Uterus (tissue), 4 donors: ENCODE measurements around the gene GMPR. TPM values are rescaled to one million over a fixed set of nuclear protein-coding genes. Genes with fewer than 3 reads are reported as not detected.
A peak's percentile ranks its signal among the peaks of the same experiment; 100 is the strongest.

Source experiments
- DNase-seq, 2 donors: peaks; one replicate each; pipeline ENCODE4 v3.0.0-alpha.2; 2019 to 2020
- H3K27ac ChIP-seq, 2 donors: fragments of 200-600 bp; sonication (generic); 1 replicate in 1 of 2; 2 replicates in 1 of 2; pipeline ENCODE4 v1.5.1; 2016 to 2018
- H3K27me3 ChIP-seq, 2 donors: fragments of 200-600 bp; sonication (generic); one replicate each; pipeline ENCODE4 v1.5.1; 2018 to 2019; ENCODE audit warnings: control low read depth in 1 of 2
- H3K36me3 ChIP-seq, 2 donors: fragments of 200-600 bp; sonication (generic); one replicate each; pipeline ENCODE4 v1.5.1; 2019; ENCODE audit warnings: control low read depth in 1 of 2
- H3K4me1 ChIP-seq, 2 donors: fragments of 200-600 bp; sonication (generic); one replicate each; pipeline ENCODE4 v1.5.1; 2018 to 2019; ENCODE audit warnings: control low read depth in 1 of 2
- H3K4me3 ChIP-seq, 2 donors: fragments of 200-600 bp; sonication (generic); 1 replicate in 1 of 2; 2 replicates in 1 of 2; pipeline ENCODE4 v1.5.1; 2018 to 2019; ENCODE audit warnings: mild to moderate bottlenecking in 1 of 2
- H3K9me3 ChIP-seq, 2 donors: fragments of 200-600 bp; sonication (generic); one replicate each; pipeline ENCODE4 v1.5.1; 2019; ENCODE audit warnings: control low read depth in 1 of 2
- POLR2A ChIP-seq, 2 donors: fragments of 450-650 bp; IDR thresholded peaks; one replicate each; pipeline ENCODE4 v1.6.1; 2016; ENCODE audit warnings: antibody characterized with exemption in 2 of 2, mild to moderate bottlenecking in 1 of 2, moderate library complexity in 1 of 2
- intact Hi-C: fragments of 100-400 bp; cut with DNase I; formaldehyde crosslinking; loops from one replicate; pipeline ENCODE4 v1.15.1; 2023; ENCODE audit warnings: low total_unique reads
- total RNA-seq, 4 donors: library from RNA; depleted of rRNA in 3 of 4; stranded (reverse); fragments of >200 nt in 3 of 4; gene quantifications; one replicate each; pipeline versions ENCODE4 v1.1.0 to v1.2.4, GENCODE V29; 2014 to 2023
- TF ChIP-seq, protein P1 (sequence below), 4 experiments: fragments of 200-600 bp in 2 of 4; fragments of 450-650 bp in 2 of 4; sonication (generic) in 2 of 4; IDR thresholded peaks; one replicate each; pipeline ENCODE4 v1.5.1; 2016 to 2019; ENCODE audit warnings: antibody characterized with exemption in 4 of 4, mild to moderate bottlenecking in 2 of 4, moderate library complexity in 1 of 4
- donor health status: DM: yes; HTN: yes; CAD: no.

Gene GMPR
- total RNA-seq, 4 donors from 2014 or later = 1.5 to 18.2 (median 10.6) TPM

DNA sequence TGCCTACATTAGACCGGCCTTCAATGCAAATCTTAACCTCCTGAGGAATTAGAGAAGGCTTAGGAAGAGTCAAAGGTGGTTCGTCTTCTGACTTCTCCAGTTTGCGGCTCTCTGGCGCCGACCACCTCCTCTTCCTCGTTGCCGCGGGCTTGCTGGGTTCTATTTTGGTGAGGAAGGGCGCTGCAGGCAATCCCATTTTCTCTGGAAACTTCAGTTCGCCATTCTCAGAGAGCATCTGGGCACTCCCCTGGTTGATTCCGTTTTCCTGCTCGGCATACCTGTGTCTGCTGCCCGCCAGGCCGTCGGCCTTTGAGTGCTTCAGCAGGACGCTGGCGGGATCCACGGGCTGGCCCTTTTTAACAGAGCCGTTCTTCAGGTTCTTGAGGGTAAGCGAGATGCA lies 67.9 kb downstream of the GMPR start:
- Histone ChIP-seq H3K27me3 (no peaks in the 10 kb centered on the region), H3K36me3 (no peaks in the 10 kb centered on the region), H3K4me1 (no peaks in the 10 kb centered on the region), H3K27ac (no peak overlapping the region), H3K9me3 (no peaks in the 10 kb centered on the region), H3K4me3 (no peak overlapping the region)
- no peak for DNase-seq
- no peak for TF ChIP-seq POLR2A (IDR thresholded peaks at IDR 0.05)
- TF ChIP-seq, protein P1, sequence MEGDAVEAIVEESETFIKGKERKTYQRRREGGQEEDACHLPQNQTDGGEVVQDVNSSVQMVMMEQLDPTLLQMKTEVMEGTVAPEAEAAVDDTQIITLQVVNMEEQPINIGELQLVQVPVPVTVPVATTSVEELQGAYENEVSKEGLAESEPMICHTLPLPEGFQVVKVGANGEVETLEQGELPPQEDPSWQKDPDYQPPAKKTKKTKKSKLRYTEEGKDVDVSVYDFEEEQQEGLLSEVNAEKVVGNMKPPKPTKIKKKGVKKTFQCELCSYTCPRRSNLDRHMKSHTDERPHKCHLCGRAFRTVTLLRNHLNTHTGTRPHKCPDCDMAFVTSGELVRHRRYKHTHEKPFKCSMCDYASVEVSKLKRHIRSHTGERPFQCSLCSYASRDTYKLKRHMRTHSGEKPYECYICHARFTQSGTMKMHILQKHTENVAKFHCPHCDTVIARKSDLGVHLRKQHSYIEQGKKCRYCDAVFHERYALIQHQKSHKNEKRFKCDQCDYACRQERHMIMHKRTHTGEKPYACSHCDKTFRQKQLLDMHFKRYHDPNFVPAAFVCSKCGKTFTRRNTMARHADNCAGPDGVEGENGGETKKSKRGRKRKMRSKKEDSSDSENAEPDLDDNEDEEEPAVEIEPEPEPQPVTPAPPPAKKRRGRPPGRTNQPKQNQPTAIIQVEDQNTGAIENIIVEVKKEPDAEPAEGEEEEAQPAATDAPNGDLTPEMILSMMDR (IDR thresholded peaks at IDR 0.05) = no peak
- intact Hi-C loops = no loop called here

DNA sequence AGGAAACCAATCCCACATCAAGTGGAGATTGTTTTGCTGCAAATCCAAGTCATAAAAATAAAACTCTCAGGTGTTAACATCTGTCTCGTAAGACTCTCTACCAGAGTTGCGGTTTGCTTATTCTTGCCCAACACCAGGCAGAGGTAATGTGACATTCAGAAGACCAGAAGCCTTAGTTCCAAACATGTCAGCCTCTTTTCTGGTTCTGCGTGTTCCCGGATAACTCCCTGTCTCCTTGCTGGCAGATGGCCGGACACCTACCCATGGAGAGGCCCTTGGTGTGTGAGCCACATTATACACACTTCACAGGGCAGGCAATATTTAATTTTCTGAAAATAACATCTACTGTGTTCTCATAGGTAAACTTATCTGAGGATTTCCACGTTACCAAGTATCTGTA lies 73.4 kb downstream of the GMPR start:
- intact Hi-C loops = loop anchor here (10.0 kb wide), 1 partner anchor 77 kb away; the partner anchor contains the start of gene GMPR
- H3K4me3 ChIP-seq = no peak overlapping the region

DNA sequence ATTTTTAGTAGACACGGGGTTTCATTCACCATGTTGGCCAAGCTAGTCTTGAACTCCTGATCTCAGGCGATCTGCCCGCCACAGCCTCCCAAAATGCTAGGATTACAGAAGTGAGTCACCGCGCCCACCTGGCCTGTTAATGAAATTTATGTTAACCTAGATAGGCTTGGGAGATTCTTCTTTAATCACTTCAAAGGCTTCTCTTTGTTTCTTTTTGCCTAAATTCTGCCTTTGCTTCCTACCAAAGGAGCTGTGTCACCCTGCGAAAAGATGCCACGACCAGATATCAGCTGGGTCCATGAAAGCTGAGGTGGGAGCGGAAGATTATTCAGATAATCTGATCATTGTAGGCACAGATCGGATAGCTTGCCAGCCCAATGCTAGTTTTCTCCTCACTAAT lies 75.3 kb downstream of the GMPR start:
- no peaks in the 10 kb centered on the region for H3K27me3 ChIP-seq
- no peak for DNase-seq
- H3K4me3 ChIP-seq = no peak overlapping the region
- intact Hi-C loops = loop anchor here (10.0 kb wide), 1 partner anchor 79 kb away; the partner anchor contains the start of gene GMPR
- H3K4me1 ChIP-seq = no peaks in the 10 kb centered on the region
- H3K9me3 ChIP-seq = no peaks in the 10 kb centered on the region
- no peak overlapping the region for H3K27ac ChIP-seq
- no peak for TF ChIP-seq POLR2A (IDR thresholded peaks at IDR 0.05)
- TF ChIP-seq, protein P1 (IDR thresholded peaks at IDR 0.05) = no peak
- no peaks in the 10 kb centered on the region for H3K36me3 ChIP-seq

More for the DNA sequence above, 73.4 kb downstream of the GMPR start:
- Histone ChIP-seq H3K27ac (no peak overlapping the region), H3K27me3 (no peaks in the 10 kb centered on the region), H3K36me3 (no peaks in the 10 kb centered on the region), H3K9me3 (no peaks in the 10 kb centered on the region), H3K4me1 (no peaks in the 10 kb centered on the region)
- no peak for DNase-seq
- no peak for TF ChIP-seq POLR2A (IDR thresholded peaks at IDR 0.05)
- TF ChIP-seq, protein P1 (IDR thresholded peaks at IDR 0.05) = no peak

DNA sequence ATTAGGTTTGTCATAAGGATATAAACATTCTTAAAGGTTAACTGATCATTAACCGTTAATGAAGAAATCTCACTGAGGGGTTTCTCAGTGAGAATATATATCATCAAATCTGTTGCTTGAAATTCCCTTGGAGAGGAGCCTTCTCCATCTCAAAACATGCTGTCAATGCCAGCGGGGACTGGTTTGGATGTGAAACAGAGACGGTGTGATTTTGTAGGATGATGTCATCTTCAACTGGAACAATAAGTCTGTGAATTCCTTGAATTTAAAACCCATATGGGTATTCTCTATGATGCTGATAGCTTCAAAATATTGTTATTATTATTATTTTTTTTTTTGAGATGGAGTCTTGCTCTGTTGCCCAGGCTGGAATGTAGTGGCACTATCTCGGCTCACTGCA lies 75.9 kb downstream of the GMPR start:
- H3K4me3 ChIP-seq = no peak overlapping the region
- no peaks in the 10 kb centered on the region for H3K36me3 ChIP-seq
- no peaks in the 10 kb centered on the region for H3K9me3 ChIP-seq
- no peaks in the 10 kb centered on the region for H3K27me3 ChIP-seq
- no peak for DNase-seq
- H3K4me1 ChIP-seq = no peaks in the 10 kb centered on the region
- intact Hi-C loops = loop anchor here (10.0 kb wide), 1 partner anchor 79 kb away; the partner anchor contains the start of gene GMPR
- TF ChIP-seq, protein P1 (IDR thresholded peaks at IDR 0.05) = no peak
- no peak for TF ChIP-seq POLR2A (IDR thresholded peaks at IDR 0.05)
- H3K27ac ChIP-seq = no peak overlapping the region

DNA sequence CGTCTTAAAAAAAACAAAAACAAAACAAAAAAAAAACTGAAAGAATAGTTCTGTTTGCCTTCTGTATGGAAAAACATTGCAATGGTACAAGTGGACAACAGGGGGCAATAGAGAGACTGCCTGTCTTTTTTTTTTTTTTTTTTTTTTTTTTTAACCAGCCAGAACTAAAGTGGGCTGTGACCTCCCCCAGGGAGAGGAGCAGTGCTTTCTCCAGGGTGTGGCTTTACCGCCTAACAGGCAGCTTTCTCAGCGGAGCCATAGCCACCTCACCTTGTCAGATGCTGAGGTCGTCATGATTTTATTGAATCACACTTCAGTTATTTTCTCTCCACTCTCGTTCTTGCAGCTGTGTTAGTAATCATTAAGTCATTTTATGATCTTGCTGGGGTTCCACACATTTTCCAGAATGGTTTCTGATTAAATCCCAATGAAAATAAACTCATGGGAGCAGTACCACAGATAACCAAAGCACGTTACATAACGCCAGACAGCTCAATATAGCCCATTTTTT lies 78.4 kb downstream of the GMPR start:
- H3K4me3 ChIP-seq = no peak overlapping the region
- H3K27ac ChIP-seq = peak overlapping the region in 1 of 2 donors; percentile 88
- intact Hi-C loops = loop anchor here (10.0 kb wide), 1 partner anchor 82 kb away; the partner anchor contains the start of gene GMPR
- DNase-seq = no peak
- H3K4me1 ChIP-seq = peaks cover 7 to 10% of the 10 kb centered on the region in 2 donors
- H3K36me3 ChIP-seq = no peaks in the 10 kb centered on the region
- H3K9me3 ChIP-seq = no peaks in the 10 kb centered on the region
- no peaks in the 10 kb centered on the region for H3K27me3 ChIP-seq
- no peak for TF ChIP-seq POLR2A (IDR thresholded peaks at IDR 0.05)
- TF ChIP-seq, protein P1 (IDR thresholded peaks at IDR 0.05) = peak; percentile 28 to 69 (median 45)
